ENCODE measurements around the gene MST1. TPM values are rescaled to one million over a fixed set of nuclear protein-coding genes. Genes with fewer than 3 reads are reported as not detected.

MST1 gene
- total and polyA plus RNA-seq, 2 of the 8 experiments (the other 6 are each of a cell fraction or from before 2014, with no cell fraction given) = 6.2 to 9.5 TPM

DNA sequence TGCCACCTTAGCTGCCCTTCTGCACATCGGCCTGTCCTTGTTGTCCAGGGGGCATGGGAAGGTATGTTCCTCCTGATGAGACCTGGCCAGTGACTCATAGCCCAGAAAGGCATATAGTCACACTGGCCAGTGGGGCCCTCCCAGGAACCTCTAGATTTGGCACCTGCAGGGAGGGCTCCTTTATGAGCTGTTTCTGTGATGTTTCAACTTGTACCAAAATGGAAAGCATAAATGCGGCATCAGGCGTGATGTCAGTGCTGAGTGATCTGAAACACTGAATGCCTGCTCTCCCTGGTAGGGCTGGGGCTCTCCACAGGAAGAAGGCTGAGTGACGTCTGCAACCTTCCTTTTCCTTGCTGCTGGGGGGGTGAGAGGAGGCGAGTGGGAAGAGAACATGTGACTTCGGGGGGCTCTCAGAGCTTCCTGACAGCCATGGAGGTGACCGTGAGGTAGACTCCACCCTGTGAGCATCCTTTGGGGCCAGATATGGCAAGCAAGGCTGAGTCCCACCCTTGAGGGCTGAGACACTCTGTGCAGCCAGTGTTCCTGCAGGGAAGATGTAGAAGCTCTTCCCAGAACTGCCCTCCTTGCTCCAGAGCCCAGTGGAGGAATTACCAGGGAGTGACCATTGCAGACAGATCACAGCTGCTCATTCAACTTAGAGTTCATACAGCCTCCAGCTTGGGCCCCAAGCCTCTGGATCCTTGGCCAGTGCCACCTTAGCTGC, 52.2 kb downstream of the MST1 start:
- no peaks in the 10 kb centered on the region for H3K27me3 ChIP-seq (replicated peaks in 1 of 4; ENCODE audit: control insufficient read depth in 3 of 4, extremely low read depth in 1 of 4, insufficient read depth in 3 of 4, low read length in 3 of 4)
- DNase-seq (ENCODE audit: low read depth in 1 of 2, low spot score in 2 of 2) (no peak), FAIRE-seq (no peak)
- peaks cover 0 to 3% (median 0%) of the 10 kb centered on the region in 4 experiments; a peak in 1 of 7 replicates for H3K4me1 ChIP-seq (replicated peaks in 1 of 4; ENCODE audit: control insufficient read depth in 3 of 4, insufficient read depth in 4 of 4, low read length in 3 of 4)
- no peak overlapping the region for H3K23ac ChIP-seq (ENCODE audit: insufficient read length)
- H3K79me2 ChIP-seq (ENCODE audit: control insufficient read depth in 1 of 2, insufficient read depth in 2 of 2, low read length in 2 of 2) = no peaks in the 10 kb centered on the region
- no peak overlapping the region for H4K5ac ChIP-seq (ENCODE audit: insufficient read length, low read depth, low read length)
- CTCF ChIA-PET (ENCODE audit: partially characterized antibody) = interaction anchor here (0.6 to 5.1 kb wide), 11 partner anchors 10 to 97 kb away, joined by 3 to 39 read pairs (median 5); no protein-coding TSS in a partner anchor
- POLR2A ChIA-PET (ENCODE audit: partially characterized antibody) = interaction anchor here (0.8 to 2.1 kb wide), 3 partner anchors 12 to 30 kb away, joined by 3 to 4 read pairs (median 3); no protein-coding TSS in a partner anchor
- no peaks in the 10 kb centered on the region for H3K9me3 ChIP-seq (ENCODE audit: insufficient read depth in 2 of 2, low read depth in 1 of 2, low read length in 1 of 2)
- no peak overlapping the region for H4K91ac ChIP-seq (replicated peaks; ENCODE audit: insufficient read length, low read length)
- H3K27ac ChIP-seq (ENCODE audit: low read depth, low read length) = no peak overlapping the region
- H2BK12ac ChIP-seq (ENCODE audit: low read depth, low read length) = no peak overlapping the region
- H3K9ac ChIP-seq (replicated peaks in 1 of 4; ENCODE audit: extremely low read depth in 1 of 4, low read depth in 3 of 4, low read length in 3 of 4) = no peak overlapping the region
- no peak overlapping the region for H4K8ac ChIP-seq (ENCODE audit: extremely low read depth, insufficient read depth, low read length)
- no peak overlapping the region for H2BK20ac ChIP-seq (ENCODE audit: low read length)
- no peak overlapping the region for H2BK15ac ChIP-seq (ENCODE audit: low read length)
- no peak overlapping the region for H3K4me3 ChIP-seq (ENCODE audit: extremely low read depth in 1 of 4, insufficient read depth in 2 of 4, low read depth in 3 of 4, low read length in 4 of 4)
- H3K23me2 ChIP-seq (ENCODE audit: low read depth, low read length) = no peaks in the 10 kb centered on the region
- no peak overlapping the region for H3K4me2 ChIP-seq (ENCODE audit: insufficient read depth in 1 of 2, low read depth in 2 of 2, low read length in 2 of 2)
- H3K4ac ChIP-seq (replicated peaks; ENCODE audit: insufficient read length, low read depth, low read length) = no peak overlapping the region
- no peak overlapping the region for H3K18ac ChIP-seq (ENCODE audit: extremely low read depth, low read length)
- H3K14ac ChIP-seq (ENCODE audit: insufficient read length) = no peak overlapping the region
- H4K20me1 ChIP-seq (replicated peaks in 1 of 2; ENCODE audit: control insufficient read depth in 1 of 2, insufficient read depth in 2 of 2, low read length in 2 of 2) = no peaks in the 10 kb centered on the region
- H3K56ac ChIP-seq (replicated peaks; ENCODE audit: insufficient read length, low read depth, low read length) = no peak overlapping the region
- no peak overlapping the region for H2AFZ ChIP-seq (ENCODE audit: low read length)
- WGBS, 2 experiments (ENCODE audit: extremely low coverage in 1 of 2, insufficient coverage in 1 of 2, insufficient read length in 1 of 2, insufficient replicate concordance in 2 of 2, low coverage in 1 of 2, low lambda C conversion rate in 2 of 2, missing lambda C conversion rate in 1 of 2) = 75% methylated on average over 7 of the region's 7 CpGs; no CpG with 5 or more reads in 1 of the 2 experiments
- no peak overlapping the region for H2BK120ac ChIP-seq (replicated peaks; ENCODE audit: low read depth, low read length)
- H2BK5ac ChIP-seq (ENCODE audit: low read depth, low read length) = no peak overlapping the region
- no peak overlapping the region for H2AK5ac ChIP-seq (ENCODE audit: low read depth, low read length)
- H3K79me1 ChIP-seq (ENCODE audit: low read depth, low read length) = no peaks in the 10 kb centered on the region
- no peaks in the 10 kb centered on the region for H3K36me3 ChIP-seq (ENCODE audit: control insufficient read depth in 2 of 4, insufficient read depth in 4 of 4, low read length in 3 of 4)
- TF ChIP-seq FOSL1 (IDR thresholded peaks at IDR 0.05; ENCODE audit: insufficient read depth, low read depth, low read length) (no peak), CHD2 (IDR thresholded peaks at IDR 0.05; ENCODE audit: low read length) (no peak), ZNF274 (IDR thresholded peaks at IDR 0.05; ENCODE audit: borderline replicate concordance, extremely low read depth, low read length) (no peak), JUN (IDR thresholded peaks at IDR 0.05; ENCODE audit: low read depth, low read length) (no peak), RFX5 (IDR thresholded peaks at IDR 0.05; ENCODE audit: borderline replicate concordance, low read depth, low read length) (no peak)
- TF ChIP-seq, protein P1, sequence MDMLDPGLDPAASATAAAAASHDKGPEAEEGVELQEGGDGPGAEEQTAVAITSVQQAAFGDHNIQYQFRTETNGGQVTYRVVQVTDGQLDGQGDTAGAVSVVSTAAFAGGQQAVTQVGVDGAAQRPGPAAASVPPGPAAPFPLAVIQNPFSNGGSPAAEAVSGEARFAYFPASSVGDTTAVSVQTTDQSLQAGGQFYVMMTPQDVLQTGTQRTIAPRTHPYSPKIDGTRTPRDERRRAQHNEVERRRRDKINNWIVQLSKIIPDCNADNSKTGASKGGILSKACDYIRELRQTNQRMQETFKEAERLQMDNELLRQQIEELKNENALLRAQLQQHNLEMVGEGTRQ (IDR thresholded peaks at IDR 0.05; ENCODE audit: low read length) = no peak
